Daoy (cell line): ENCODE measurements around the gene PLEKHF1. TPM values are rescaled to one million over a fixed set of nuclear protein-coding genes. Genes with fewer than 3 reads are reported as not detected.
"Not testable (repeated sequence)": the region's sequence is repeated elsewhere in the genome, so short reads cannot be mapped to it uniquely, and the experiment has no call there.

Experiments
- DNase-seq: peaks from one replicate; pipeline ENCODE4 v3.0.0-alpha.2; 2015; ENCODE audit warnings: low read depth
- total RNA-seq: library from RNA; depleted of rRNA; stranded (reverse); fragments of >200 nt; shearing (Covaris generic); gene quantifications from 2 replicates; pipeline ENCODE4 v1.2.3, GENCODE V29; 2014; rRNA removed

The PLEKHF1 gene
- total RNA-seq = 7.5 and 9.2 TPM in 2 replicates

GRCh38 chr19:29665215-29665825 is at the start of gene PLEKHF1:
Gene PLEKHF1 (plus strand): TSS chr19:29665461. CDS start chr19:29673840, 8,379 bp downstream.
- DNase-seq = peak; percentile 88

- DNase-seq = no peak
Measured at GRCh38 chr19:29615891-29616425, 49.3 kb upstream of the PLEKHF1 start.

- no peak for DNase-seq
Measured at GRCh38 chr19:29616541-29616940, 48.7 kb upstream of the PLEKHF1 start.

GRCh38 chr19:29617366-29618266 is 47.6 kb upstream of the PLEKHF1 start:
- DNase-seq = no peak

- DNase-seq = no peak
Measured at GRCh38 chr19:29618434-29618833, 46.8 kb upstream of the PLEKHF1 start.

- DNase-seq = no peak
Measured at GRCh38 chr19:29618871-29619270, 46.4 kb upstream of the PLEKHF1 start.

- DNase-seq = no peak
Measured at GRCh38 chr19:29620931-29621351, 44.3 kb upstream of the PLEKHF1 start.

- DNase-seq = peak; percentile 70
Measured at GRCh38 chr19:29622166-29623070, 42.8 kb upstream of the PLEKHF1 start.

- no peak for DNase-seq
Measured at GRCh38 chr19:29623726-29624488, 41.4 kb upstream of the PLEKHF1 start.

GRCh38 chr19:29624489-29625185 is 40.6 kb upstream of the PLEKHF1 start:
- peak; percentile 40 for DNase-seq

- DNase-seq = no peak
Measured at GRCh38 chr19:29625186-29625651, 40.0 kb upstream of the PLEKHF1 start.

- no peak for DNase-seq
Measured at GRCh38 chr19:29626386-29626785, 38.9 kb upstream of the PLEKHF1 start.

- DNase-seq = not testable (repeated sequence)
Measured at GRCh38 chr19:29626832-29627231, 38.4 kb upstream of the PLEKHF1 start.

GRCh38 chr19:29628661-29629385 is 36.4 kb upstream of the PLEKHF1 start:
- no peak for DNase-seq

- DNase-seq = no peak
Measured at GRCh38 chr19:29629836-29630534, 35.3 kb upstream of the PLEKHF1 start.

GRCh38 chr19:29630655-29631054 is 34.6 kb upstream of the PLEKHF1 start:
- peak; percentile 29 for DNase-seq

GRCh38 chr19:29631450-29631849 is 33.8 kb upstream of the PLEKHF1 start:
- DNase-seq = no peak

GRCh38 chr19:29634002-29634401 is 31.3 kb upstream of the PLEKHF1 start:
- DNase-seq = no peak
